ENCODE data around the gene RCOR2. TPM values are rescaled to one million over a fixed set of nuclear protein-coding genes. Genes with fewer than 3 reads are reported as not detected.
A peak's percentile ranks its signal among the peaks of the same experiment; 100 is the strongest.

The RCOR2 gene
- total RNA-seq, 1 donor from 2014 or later, result not detected

DNA sequence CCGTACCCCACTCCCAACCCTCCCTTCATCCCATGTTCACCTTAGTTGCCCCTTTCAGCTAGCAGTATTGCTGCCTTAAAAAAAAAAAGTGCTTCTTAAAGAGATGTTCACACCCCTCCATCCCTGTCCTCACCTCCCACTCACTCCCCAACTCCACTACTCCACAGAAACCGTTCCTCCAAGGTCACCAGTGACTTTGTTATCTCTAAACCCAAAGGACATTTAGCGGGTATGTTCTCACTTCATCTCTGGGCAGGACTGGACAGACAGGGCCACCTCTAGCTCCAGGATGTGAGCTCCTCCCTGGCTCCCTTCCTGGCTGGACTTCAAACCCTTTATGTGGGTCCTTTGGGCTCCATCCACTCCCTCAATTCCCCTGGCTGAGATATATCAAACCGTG, 6.4 kb upstream of the RCOR2 start:
- H3K27ac ChIP-seq, result no peak overlapping the region
- H3K4me3 ChIP-seq, result no peak overlapping the region
- no peak for TF ChIP-seq POLR2AphosphoS5 (IDR thresholded peaks at IDR 0.05; ENCODE audit: insufficient read depth in 1 of 2, low read depth in 1 of 2)
- no peak for TF ChIP-seq POLR2A (IDR thresholded peaks at IDR 0.05)
- TF ChIP-seq, protein P1, sequence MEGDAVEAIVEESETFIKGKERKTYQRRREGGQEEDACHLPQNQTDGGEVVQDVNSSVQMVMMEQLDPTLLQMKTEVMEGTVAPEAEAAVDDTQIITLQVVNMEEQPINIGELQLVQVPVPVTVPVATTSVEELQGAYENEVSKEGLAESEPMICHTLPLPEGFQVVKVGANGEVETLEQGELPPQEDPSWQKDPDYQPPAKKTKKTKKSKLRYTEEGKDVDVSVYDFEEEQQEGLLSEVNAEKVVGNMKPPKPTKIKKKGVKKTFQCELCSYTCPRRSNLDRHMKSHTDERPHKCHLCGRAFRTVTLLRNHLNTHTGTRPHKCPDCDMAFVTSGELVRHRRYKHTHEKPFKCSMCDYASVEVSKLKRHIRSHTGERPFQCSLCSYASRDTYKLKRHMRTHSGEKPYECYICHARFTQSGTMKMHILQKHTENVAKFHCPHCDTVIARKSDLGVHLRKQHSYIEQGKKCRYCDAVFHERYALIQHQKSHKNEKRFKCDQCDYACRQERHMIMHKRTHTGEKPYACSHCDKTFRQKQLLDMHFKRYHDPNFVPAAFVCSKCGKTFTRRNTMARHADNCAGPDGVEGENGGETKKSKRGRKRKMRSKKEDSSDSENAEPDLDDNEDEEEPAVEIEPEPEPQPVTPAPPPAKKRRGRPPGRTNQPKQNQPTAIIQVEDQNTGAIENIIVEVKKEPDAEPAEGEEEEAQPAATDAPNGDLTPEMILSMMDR (IDR thresholded peaks at IDR 0.05), result no peak
- H3K4me1 ChIP-seq, result peaks cover 26% of the 10 kb centered on the region
- no peaks in the 10 kb centered on the region for H3K36me3 ChIP-seq
- intact Hi-C loops (cut with DNase I), result no loop called here
- no peak for DNase-seq (ENCODE audit: extremely low spot score in 2 of 2)
- H3K27me3 ChIP-seq, result no peaks in the 10 kb centered on the region
- H3K9me3 ChIP-seq, result no peaks in the 10 kb centered on the region

DNA sequence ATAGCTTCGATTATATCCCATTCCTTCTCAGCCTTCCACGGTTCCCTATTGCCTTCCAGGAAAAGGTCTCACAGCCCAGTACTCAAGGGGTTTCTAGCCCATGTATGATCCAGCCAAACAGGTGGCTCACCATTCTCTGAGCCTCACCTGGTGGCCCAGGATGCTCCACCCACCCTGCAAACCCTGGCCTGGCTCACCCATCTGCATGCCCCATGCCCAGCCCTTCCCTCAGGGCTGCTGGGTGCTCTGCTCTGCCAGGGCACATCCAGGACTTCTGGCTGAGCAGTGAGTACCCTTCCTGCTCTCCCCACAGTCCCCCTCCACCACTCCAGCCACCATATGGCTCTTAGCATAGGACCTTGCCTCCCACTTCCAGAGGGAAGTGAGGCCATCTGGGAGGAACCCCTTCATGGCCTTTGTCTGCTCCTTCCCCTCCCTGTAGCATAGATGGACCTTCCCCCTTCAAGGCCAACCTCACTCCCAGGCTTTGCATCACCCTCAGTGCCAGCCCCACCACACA, 5.8 kb upstream of the RCOR2 start:
- Histone ChIP-seq H3K27ac (no peak overlapping the region), H3K36me3 (no peaks in the 10 kb centered on the region), H3K4me3 (no peak overlapping the region), H3K27me3 (no peaks in the 10 kb centered on the region), H3K9me3 (no peaks in the 10 kb centered on the region), H3K4me1 (peaks cover 31% of the 10 kb centered on the region)
- intact Hi-C loops (cut with DNase I), result no loop called here
- TF ChIP-seq, protein P1 (IDR thresholded peaks at IDR 0.05), result no peak
- TF ChIP-seq POLR2A (IDR thresholded peaks at IDR 0.05), result no peak
- no peak for TF ChIP-seq POLR2AphosphoS5 (IDR thresholded peaks at IDR 0.05; ENCODE audit: insufficient read depth in 1 of 2, low read depth in 1 of 2)
- DNase-seq (ENCODE audit: extremely low spot score in 2 of 2), result no peak

DNA sequence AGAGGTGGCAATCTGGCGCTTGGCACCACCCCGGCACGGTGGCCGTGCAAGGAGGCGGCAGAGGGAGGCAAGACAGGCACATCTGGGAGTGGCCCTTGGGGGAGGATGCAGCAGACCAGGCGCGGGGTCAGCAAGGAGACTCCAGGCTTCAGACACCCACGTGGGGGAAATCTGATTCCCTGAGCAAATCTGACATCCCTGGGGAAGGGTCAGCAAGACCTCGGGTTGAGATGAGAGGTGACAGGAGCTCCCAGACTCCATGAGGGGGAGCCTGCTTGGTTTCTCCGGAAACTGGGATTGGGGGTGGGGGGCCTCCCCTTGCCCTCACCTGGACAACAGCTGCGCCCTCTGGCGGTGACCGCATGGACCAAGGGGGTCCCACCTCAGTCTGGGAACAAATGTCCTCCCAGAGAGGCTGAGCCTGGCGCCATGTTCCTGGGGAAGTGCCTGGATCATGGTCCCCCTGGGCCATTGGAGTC, 4.0 kb upstream of the RCOR2 start:
- H3K4me1 ChIP-seq, result peaks cover 47% of the 10 kb centered on the region
- no peaks in the 10 kb centered on the region for H3K9me3 ChIP-seq
- H3K27ac ChIP-seq, result peak overlapping the region; percentile 81
- TF ChIP-seq POLR2AphosphoS5 (IDR thresholded peaks at IDR 0.05; ENCODE audit: insufficient read depth in 1 of 2, low read depth in 1 of 2) (no peak), POLR2A (IDR thresholded peaks at IDR 0.05) (no peak)
- TF ChIP-seq, protein P1 (IDR thresholded peaks at IDR 0.05), result peak in 1 of 3 experiments; percentile 26
- no peak for DNase-seq (ENCODE audit: extremely low spot score in 2 of 2)
- no peak overlapping the region for H3K4me3 ChIP-seq
- intact Hi-C loops (cut with DNase I), result no loop called here
- no peaks in the 10 kb centered on the region for H3K36me3 ChIP-seq
- no peaks in the 10 kb centered on the region for H3K27me3 ChIP-seq

DNA sequence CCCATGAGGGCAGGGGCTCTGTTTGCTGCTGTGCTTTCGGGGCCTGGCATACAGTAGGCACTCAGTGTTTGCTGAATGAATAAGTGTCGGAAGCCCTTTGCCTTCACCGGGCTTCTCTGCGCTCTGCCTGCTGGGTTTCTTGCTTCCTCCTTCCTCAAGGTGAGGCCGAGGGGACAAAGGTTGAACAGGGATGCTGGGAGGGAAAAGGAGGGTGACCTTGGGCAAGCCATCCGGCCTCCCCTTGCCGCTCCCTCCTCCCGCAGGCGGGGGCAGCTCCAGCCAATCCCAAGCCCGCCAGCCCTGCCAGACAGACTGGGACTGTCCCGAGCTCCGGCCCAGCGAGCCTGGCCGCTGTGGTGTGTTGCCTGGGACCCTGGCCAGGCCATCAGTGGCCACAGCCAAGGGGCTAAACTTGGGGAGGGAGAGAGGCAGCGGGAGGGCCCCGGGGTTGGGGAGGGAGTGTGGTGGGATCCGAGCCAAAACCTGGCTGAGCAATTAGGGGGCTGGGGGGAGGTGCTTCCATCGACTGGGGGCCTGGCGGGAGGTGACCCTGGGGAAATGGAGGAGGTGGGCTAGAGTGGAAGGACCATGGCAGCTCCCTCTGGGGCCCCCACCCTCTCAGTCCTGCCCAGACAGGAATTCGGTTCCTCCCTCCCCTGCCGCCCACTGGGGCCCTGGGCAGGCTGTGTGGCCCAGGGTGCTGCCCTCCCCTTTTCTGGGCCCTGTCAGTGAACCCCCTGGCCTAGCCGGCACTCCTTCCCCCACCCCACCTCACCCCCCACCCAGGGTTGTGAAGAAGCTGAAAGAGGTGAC, 3.4 kb upstream of the RCOR2 start:
- no peak overlapping the region for H3K4me3 ChIP-seq
- no peak for DNase-seq (ENCODE audit: extremely low spot score in 2 of 2)
- H3K27ac ChIP-seq, result peak overlapping the region; percentile 81
- no peaks in the 10 kb centered on the region for H3K27me3 ChIP-seq
- H3K9me3 ChIP-seq, result no peaks in the 10 kb centered on the region
- H3K4me1 ChIP-seq, result peaks cover 54% of the 10 kb centered on the region
- TF ChIP-seq POLR2A (IDR thresholded peaks at IDR 0.05) (no peak), POLR2AphosphoS5 (IDR thresholded peaks at IDR 0.05; ENCODE audit: insufficient read depth in 1 of 2, low read depth in 1 of 2) (no peak)
- TF ChIP-seq, protein P1 (IDR thresholded peaks at IDR 0.05), result no peak
- intact Hi-C loops (cut with DNase I), result no loop called here
- H3K36me3 ChIP-seq, result no peaks in the 10 kb centered on the region

Data from vagina (tissue), 2 donors.